ENCODE data around the gene SRGAP1.

SRGAP1 gene

GRCh38 chr12:63931703-63932102 is 87.2 kb downstream of the SRGAP1 start:
- Histone ChIP-seq H3K79me2 (ENCODE audit: control insufficient read depth, insufficient read depth, low read length, unreplicated experiment) (peaks cover 72% of the 10 kb centered on the region), H2AFZ (ENCODE audit: low read length, unreplicated experiment) (no peak overlapping the region), H3K27ac (ENCODE audit: low read depth, low read length) (peak overlapping the region; percentile 61), H3K4me3 (ENCODE audit: low read depth, low read length) (peak overlapping the region; percentile 62; the same call in 1 of the 2 replicates), H3K4me1 (ENCODE audit: control insufficient read depth, insufficient read depth, low read length, unreplicated experiment) (peaks cover 49% of the 10 kb centered on the region), H3K27me3 (ENCODE audit: insufficient read depth, low read length) (no peaks in the 10 kb centered on the region), H3K36me3 (ENCODE audit: insufficient read depth, low read length) (no peaks in the 10 kb centered on the region)

- H3K27ac ChIP-seq (ENCODE audit: low read depth, low read length): peak overlapping the region; percentile 24; the same call in 1 of the 2 replicates
- no peak overlapping the region for H2AFZ ChIP-seq (ENCODE audit: low read length, unreplicated experiment)
- H3K4me3 ChIP-seq (ENCODE audit: low read depth, low read length): no peak overlapping the region
- H3K79me2 ChIP-seq (ENCODE audit: control insufficient read depth, insufficient read depth, low read length, unreplicated experiment): peaks cover 58% of the 10 kb centered on the region
- H3K36me3 ChIP-seq (ENCODE audit: insufficient read depth, low read length): no peaks in the 10 kb centered on the region
- peaks cover 37% of the 10 kb centered on the region for H3K4me1 ChIP-seq (ENCODE audit: control insufficient read depth, insufficient read depth, low read length, unreplicated experiment)
- no peaks in the 10 kb centered on the region for H3K27me3 ChIP-seq (ENCODE audit: insufficient read depth, low read length)
These were observed 90.4 kb downstream of the SRGAP1 start for GRCh38 chr12:63934936-63935335.

GRCh38 chr12:63935361-63935760 is 90.9 kb downstream of the SRGAP1 start:
- Histone ChIP-seq H3K4me3 (ENCODE audit: low read depth, low read length) (no peak overlapping the region), H3K36me3 (ENCODE audit: insufficient read depth, low read length) (no peaks in the 10 kb centered on the region), H2AFZ (ENCODE audit: low read length, unreplicated experiment) (no peak overlapping the region), H3K27me3 (ENCODE audit: insufficient read depth, low read length) (no peaks in the 10 kb centered on the region), H3K4me1 (ENCODE audit: control insufficient read depth, insufficient read depth, low read length, unreplicated experiment) (peaks cover 33% of the 10 kb centered on the region), H3K79me2 (ENCODE audit: control insufficient read depth, insufficient read depth, low read length, unreplicated experiment) (peaks cover 58% of the 10 kb centered on the region), H3K27ac (ENCODE audit: low read depth, low read length) (peak overlapping the region; percentile 24)

- Histone ChIP-seq H3K27me3 (ENCODE audit: insufficient read depth, low read length) (no peaks in the 10 kb centered on the region), H3K79me2 (ENCODE audit: control insufficient read depth, insufficient read depth, low read length, unreplicated experiment) (peaks cover 54% of the 10 kb centered on the region), H3K27ac (ENCODE audit: low read depth, low read length) (no peak overlapping the region), H3K4me3 (ENCODE audit: low read depth, low read length) (no peak overlapping the region), H2AFZ (ENCODE audit: low read length, unreplicated experiment) (no peak overlapping the region), H3K4me1 (ENCODE audit: control insufficient read depth, insufficient read depth, low read length, unreplicated experiment) (peaks cover 16% of the 10 kb centered on the region), H3K36me3 (ENCODE audit: insufficient read depth, low read length) (no peaks in the 10 kb centered on the region)
These were observed 93.1 kb downstream of the SRGAP1 start for GRCh38 chr12:63937378-63938316.

GRCh38 chr12:63940310-63941005 is 96.0 kb downstream of the SRGAP1 start:
- Histone ChIP-seq H3K4me1 (ENCODE audit: control insufficient read depth, insufficient read depth, low read length, unreplicated experiment) (peaks cover 4% of the 10 kb centered on the region), H3K27me3 (ENCODE audit: insufficient read depth, low read length) (no peaks in the 10 kb centered on the region), H3K79me2 (ENCODE audit: control insufficient read depth, insufficient read depth, low read length, unreplicated experiment) (peaks cover 55% of the 10 kb centered on the region), H3K27ac (ENCODE audit: low read depth, low read length) (no peak overlapping the region), H3K4me3 (ENCODE audit: low read depth, low read length) (no peak overlapping the region), H2AFZ (ENCODE audit: low read length, unreplicated experiment) (no peak overlapping the region), H3K36me3 (ENCODE audit: insufficient read depth, low read length) (no peaks in the 10 kb centered on the region)

GRCh38 chr12:63941166-63941800 is 96.8 kb downstream of the SRGAP1 start:
- no peaks in the 10 kb centered on the region for H3K36me3 ChIP-seq (ENCODE audit: insufficient read depth, low read length)
- H3K27ac ChIP-seq (ENCODE audit: low read depth, low read length): no peak overlapping the region
- H3K4me1 ChIP-seq (ENCODE audit: control insufficient read depth, insufficient read depth, low read length, unreplicated experiment): no peaks in the 10 kb centered on the region
- no peak overlapping the region for H3K4me3 ChIP-seq (ENCODE audit: low read depth, low read length)
- H2AFZ ChIP-seq (ENCODE audit: low read length, unreplicated experiment): no peak overlapping the region
- H3K27me3 ChIP-seq (ENCODE audit: insufficient read depth, low read length): no peaks in the 10 kb centered on the region
- H3K79me2 ChIP-seq (ENCODE audit: control insufficient read depth, insufficient read depth, low read length, unreplicated experiment): peaks cover 51% of the 10 kb centered on the region

- no peak overlapping the region for H3K4me3 ChIP-seq (ENCODE audit: low read depth, low read length)
- H3K79me2 ChIP-seq (ENCODE audit: control insufficient read depth, insufficient read depth, low read length, unreplicated experiment): peaks cover 45% of the 10 kb centered on the region
- H3K36me3 ChIP-seq (ENCODE audit: insufficient read depth, low read length): no peaks in the 10 kb centered on the region
- H2AFZ ChIP-seq (ENCODE audit: low read length, unreplicated experiment): no peak overlapping the region
- H3K27ac ChIP-seq (ENCODE audit: low read depth, low read length): no peak overlapping the region
- no peaks in the 10 kb centered on the region for H3K4me1 ChIP-seq (ENCODE audit: control insufficient read depth, insufficient read depth, low read length, unreplicated experiment)
- H3K27me3 ChIP-seq (ENCODE audit: insufficient read depth, low read length): no peaks in the 10 kb centered on the region
These were observed 97.4 kb downstream of the SRGAP1 start for GRCh38 chr12:63941879-63942278.

- Histone ChIP-seq H3K27ac (ENCODE audit: low read depth, low read length) (no peak overlapping the region), H2AFZ (ENCODE audit: low read length, unreplicated experiment) (no peak overlapping the region), H3K27me3 (ENCODE audit: insufficient read depth, low read length) (no peaks in the 10 kb centered on the region), H3K79me2 (ENCODE audit: control insufficient read depth, insufficient read depth, low read length, unreplicated experiment) (peaks cover 44% of the 10 kb centered on the region), H3K4me1 (ENCODE audit: control insufficient read depth, insufficient read depth, low read length, unreplicated experiment) (no peaks in the 10 kb centered on the region), H3K4me3 (ENCODE audit: low read depth, low read length) (no peak overlapping the region), H3K36me3 (ENCODE audit: insufficient read depth, low read length) (no peaks in the 10 kb centered on the region)
These were observed 98.2 kb downstream of the SRGAP1 start for GRCh38 chr12:63942464-63943241.

GRCh38 chr12:63944034-63944579 is 99.6 kb downstream of the SRGAP1 start:
- no peak overlapping the region for H3K27ac ChIP-seq (ENCODE audit: low read depth, low read length)
- H3K36me3 ChIP-seq (ENCODE audit: insufficient read depth, low read length): no peaks in the 10 kb centered on the region
- no peak overlapping the region for H2AFZ ChIP-seq (ENCODE audit: low read length, unreplicated experiment)
- H3K27me3 ChIP-seq (ENCODE audit: insufficient read depth, low read length): no peaks in the 10 kb centered on the region
- H3K4me1 ChIP-seq (ENCODE audit: control insufficient read depth, insufficient read depth, low read length, unreplicated experiment): no peaks in the 10 kb centered on the region
- no peak overlapping the region for H3K4me3 ChIP-seq (ENCODE audit: low read depth, low read length)
- peaks cover 45% of the 10 kb centered on the region for H3K79me2 ChIP-seq (ENCODE audit: control insufficient read depth, insufficient read depth, low read length, unreplicated experiment)

All from ACC112 (cell line).